SK-N-SH treated with all-trans-retinoic acid at 6 μM for 48 hours (cell line): Measurements from ENCODE around the gene DTNB.

Experiments
- ARNTL ChIP-seq: fragments of 450-650 bp; formaldehyde crosslinking; IDR thresholded peaks from 2 replicates; pipeline ENCODE4 v1.5.0; 2020; ENCODE audit warnings: low read depth, mild to moderate bottlenecking, moderate library complexity, borderline replicate concordance
- BACH2 ChIP-seq: fragments of 250-450 bp; sonication (Bioruptor Pico); IDR thresholded peaks from 2 replicates; pipeline ENCODE4 v1.9.0; 2021; ENCODE audit warnings: mild to moderate bottlenecking, borderline replicate concordance
- CREB5 ChIP-seq: fragments of 250-450 bp; sonication (Bioruptor Pico); IDR thresholded peaks from 2 replicates; pipeline ENCODE4 v1.5.1; 2020; ENCODE audit warnings: low read depth, mild to moderate bottlenecking, moderate library complexity
- CSDC2 ChIP-seq: fragments of 250-450 bp; sonication (Bioruptor Pico); IDR thresholded peaks from 2 replicates; pipeline ENCODE4 v1.5.0; 2020; ENCODE audit warnings: mild to moderate bottlenecking, moderate library complexity
- CSRNP3 ChIP-seq: fragments of 250-450 bp; sonication (Bioruptor Pico); IDR thresholded peaks from 2 replicates; pipeline ENCODE4 v1.5.1; 2021; ENCODE audit warnings: mild to moderate bottlenecking, moderate library complexity
- ESRRG ChIP-seq: fragments of 250-450 bp; sonication (Bioruptor Pico); IDR thresholded peaks from 2 replicates; pipeline ENCODE4 v1.6.1; 2021; ENCODE audit warnings: mild to moderate bottlenecking
- ISL1 ChIP-seq: fragments of 250-450 bp; sonication (Bioruptor Pico); IDR thresholded peaks from 2 replicates; pipeline ENCODE4 v2.1.2; 2022; ENCODE audit warnings: mild to moderate bottlenecking, moderate library complexity
- PATZ1 ChIP-seq: fragments of 250-450 bp; sonication (Bioruptor Pico); IDR thresholded peaks from 2 replicates; pipeline ENCODE4 v1.8.0; 2020; ENCODE audit warnings: mild to moderate bottlenecking, moderate library complexity, borderline replicate concordance
- POU6F1 ChIP-seq: fragments of 250-450 bp; sonication (Bioruptor Pico); IDR thresholded peaks from 2 replicates; pipeline ENCODE4 v1.8.0; 2021; ENCODE audit warnings: low read depth, mild to moderate bottlenecking, moderate library complexity, borderline replicate concordance
- RARB ChIP-seq: fragments of 250-450 bp; sonication (Bioruptor Pico); IDR thresholded peaks from 2 replicates; pipeline ENCODE4 v1.8.0; 2021; ENCODE audit warnings: mild to moderate bottlenecking, moderate library complexity
- ZFP3 ChIP-seq: fragments of 250-450 bp; sonication (Bioruptor Pico); IDR thresholded peaks from 2 replicates; pipeline ENCODE4 v1.5.0; 2020; ENCODE audit warnings: mild to moderate bottlenecking, moderate library complexity
- ZFP30 ChIP-seq: fragments of 450-650 bp; formaldehyde crosslinking; IDR thresholded peaks from 2 replicates; pipeline ENCODE4 v1.5.0; 2022; ENCODE audit warnings: mild to moderate bottlenecking, moderate library complexity
- ZNF70 ChIP-seq: fragments of 450-650 bp; formaldehyde crosslinking; IDR thresholded peaks from 2 replicates; pipeline ENCODE4 v1.5.0; 2020; ENCODE audit warnings: mild to moderate bottlenecking, moderate library complexity
- ZNF8 ChIP-seq: fragments of 450-650 bp; formaldehyde crosslinking; IDR thresholded peaks from 2 replicates; pipeline ENCODE4 v1.5.0; 2020; ENCODE audit warnings: mild to moderate bottlenecking, moderate library complexity

GRCh38 chr2:25674077-25674362 is 643 bp upstream of the DTNB start:
- no peak for TF ChIP-seq ISL1 (CRISPR knock-in tag)
- TF ChIP-seq PATZ1 (CRISPR knock-in tag), result no peak
- TF ChIP-seq ZNF8 (CRISPR knock-in tag), result no peak
- TF ChIP-seq CSDC2, result no peak
- no peak for TF ChIP-seq CREB5 (CRISPR knock-in tag)
- no peak for TF ChIP-seq POU6F1 (CRISPR knock-in tag)
- no peak for TF ChIP-seq ZFP3
- TF ChIP-seq ZFP30 (CRISPR knock-in tag), result no peak
- TF ChIP-seq RARB (CRISPR knock-in tag), result no peak
- TF ChIP-seq ARNTL (CRISPR knock-in tag), result no peak
- no peak for TF ChIP-seq BACH2 (CRISPR knock-in tag)
- no peak for TF ChIP-seq ZNF70
- no peak for TF ChIP-seq CSRNP3
- no peak for TF ChIP-seq ESRRG (CRISPR knock-in tag)
